Stimulated activated CD8-positive, alpha-beta memory T cell treated with anti-CD3 and anti-CD28 coated beads, Interleukin-15, amount 100 ng/mL, for 4 hours (primary cell): ENCODE results near the gene PLXNC1.

Experiments used
- DNase-seq, 2 donors: peaks; one replicate each; pipeline ENCODE4 v3.0.0-alpha.2; 2020; ENCODE audit warnings: low read depth in 2 of 2

The PLXNC1 gene

GRCh38 chr12:94133964-94134795 is 14.2 kb upstream of the PLXNC1 start:
- DNase-seq, result no peak

DNA sequence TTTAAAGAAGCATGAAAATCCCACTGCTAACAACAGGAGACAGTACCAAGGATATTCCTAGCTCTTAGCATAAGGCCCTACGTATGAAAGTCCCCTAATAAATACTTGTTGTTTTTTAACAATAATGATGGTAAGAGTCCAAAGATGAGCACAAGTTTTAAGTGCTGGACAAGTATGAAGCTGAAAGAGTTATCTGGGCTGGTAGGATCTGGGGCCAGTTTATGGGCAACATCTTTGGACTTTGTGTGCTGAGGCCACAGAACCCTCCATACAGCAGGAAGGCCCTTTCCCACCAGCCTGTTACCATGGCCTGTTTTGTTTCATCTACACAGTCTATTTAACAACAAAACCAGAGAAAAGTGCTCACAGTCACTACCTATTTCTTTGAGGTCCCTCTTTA is 12.5 kb upstream of the PLXNC1 start:
- no peak for DNase-seq

DNA sequence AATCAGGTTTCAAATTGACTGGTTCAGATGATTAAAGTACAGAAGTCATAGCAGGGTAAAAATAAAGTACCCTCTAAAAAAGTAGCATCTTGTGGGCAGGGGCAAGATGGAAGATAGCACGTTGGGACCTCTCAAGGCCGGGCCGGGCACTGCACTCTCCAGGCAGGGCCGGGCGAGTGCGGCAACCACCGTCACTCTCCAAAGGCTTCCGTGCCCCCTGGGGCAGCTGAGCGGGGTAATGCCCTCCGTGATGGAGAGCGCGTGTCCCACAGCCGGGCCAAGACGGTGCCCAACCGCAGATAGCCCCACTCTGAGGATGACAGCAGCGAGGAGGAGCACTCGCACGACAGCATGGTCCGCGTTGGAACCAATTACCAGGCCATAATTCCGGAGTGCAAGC is 8.6 kb upstream of the PLXNC1 start:
- no peak for DNase-seq

- peak in 1 of 2 donors; percentile 11 for DNase-seq
Measured at GRCh38 chr12:94140556-94140955, 7.8 kb upstream of the PLXNC1 start.

GRCh38 chr12:94141004-94141764 is 7.2 kb upstream of the PLXNC1 start:
- DNase-seq, result no peak

- no peak for DNase-seq
Measured at GRCh38 chr12:94141892-94142291, 6.5 kb upstream of the PLXNC1 start.

DNA sequence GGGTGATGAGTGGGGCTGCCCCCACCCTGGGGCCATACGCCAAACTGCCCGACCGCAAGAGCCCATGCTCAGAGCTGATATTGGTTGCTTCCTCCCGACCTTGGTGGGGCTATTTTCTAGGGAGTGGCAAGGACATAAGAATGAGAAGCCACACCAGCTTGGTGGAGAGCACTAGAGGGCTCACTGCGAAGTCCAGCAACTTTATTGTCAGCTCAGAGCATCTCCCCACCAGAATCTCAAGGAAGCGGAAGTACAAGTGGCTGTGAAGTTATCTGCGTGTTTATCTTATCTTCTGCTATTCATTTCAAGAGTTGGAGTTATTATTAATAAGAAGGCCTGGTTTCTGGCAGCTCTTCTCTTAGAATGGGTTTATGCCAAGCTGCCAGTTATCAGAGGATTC is 4.9 kb upstream of the PLXNC1 start:
- no peak for DNase-seq

- DNase-seq, result no peak
Measured at GRCh38 chr12:94143951-94144350, 4.4 kb upstream of the PLXNC1 start.

GRCh38 chr12:94144781-94145180 is 3.6 kb upstream of the PLXNC1 start:
- no peak for DNase-seq

- no peak for DNase-seq
Measured at GRCh38 chr12:94145191-94145983, 3.0 kb upstream of the PLXNC1 start.

DNA sequence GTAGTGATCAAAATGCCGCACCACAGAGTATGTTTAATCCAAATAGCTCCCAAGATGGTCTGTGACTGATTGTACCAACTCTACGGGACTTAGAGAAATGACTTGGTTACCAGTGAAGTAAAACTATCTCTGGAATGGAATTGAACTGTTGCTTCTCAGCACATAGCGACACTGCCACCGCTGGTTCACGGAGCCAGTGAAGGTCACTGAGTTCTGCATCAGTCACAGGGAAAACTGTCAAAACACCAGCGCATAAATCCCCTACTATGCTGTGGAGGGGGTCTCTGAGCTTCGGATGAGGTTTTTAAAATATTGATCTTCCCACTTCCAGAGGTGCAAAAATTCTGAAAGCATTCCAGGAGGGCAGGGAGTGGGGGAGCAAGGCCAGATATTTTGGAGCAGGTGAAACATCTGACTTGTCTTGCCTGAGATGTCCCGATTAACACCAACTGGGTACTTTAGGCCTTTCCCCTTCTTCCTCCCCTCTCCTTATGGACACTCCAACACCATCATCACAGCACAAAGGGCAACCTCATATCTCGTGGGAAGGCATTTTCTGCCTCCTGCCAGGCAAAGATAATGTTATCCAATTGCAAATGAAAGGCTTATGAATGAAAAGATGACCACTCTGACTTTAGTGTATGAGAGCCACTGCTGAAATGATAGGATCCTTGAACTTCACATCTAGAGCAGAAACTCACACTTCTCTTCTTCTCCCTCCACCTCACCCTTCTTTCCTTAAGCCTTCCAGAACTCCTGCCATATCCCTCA is 2.0 kb upstream of the PLXNC1 start:
- DNase-seq, result no peak

- DNase-seq, result no peak
Measured at GRCh38 chr12:94147387-94147990, 888 bp upstream of the PLXNC1 start.

DNA sequence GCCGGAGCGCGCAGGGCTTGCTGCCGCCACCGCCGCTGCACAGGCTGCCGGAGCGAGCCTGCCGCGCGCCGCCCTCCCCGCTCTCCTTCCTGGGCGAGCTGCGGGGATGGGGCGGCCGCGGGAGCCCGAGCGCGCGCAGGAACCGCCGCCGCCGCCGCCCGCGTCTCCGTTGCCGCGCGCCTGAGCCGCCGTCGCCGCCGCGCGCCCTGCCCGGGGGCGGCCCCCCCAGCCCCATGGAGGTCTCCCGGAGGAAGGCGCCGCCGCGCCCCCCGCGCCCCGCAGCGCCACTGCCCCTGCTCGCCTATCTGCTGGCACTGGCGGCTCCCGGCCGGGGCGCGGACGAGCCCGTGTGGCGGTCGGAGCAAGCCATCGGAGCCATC is 352 bp downstream of the PLXNC1 start:
- DNase-seq, result no peak

DNA sequence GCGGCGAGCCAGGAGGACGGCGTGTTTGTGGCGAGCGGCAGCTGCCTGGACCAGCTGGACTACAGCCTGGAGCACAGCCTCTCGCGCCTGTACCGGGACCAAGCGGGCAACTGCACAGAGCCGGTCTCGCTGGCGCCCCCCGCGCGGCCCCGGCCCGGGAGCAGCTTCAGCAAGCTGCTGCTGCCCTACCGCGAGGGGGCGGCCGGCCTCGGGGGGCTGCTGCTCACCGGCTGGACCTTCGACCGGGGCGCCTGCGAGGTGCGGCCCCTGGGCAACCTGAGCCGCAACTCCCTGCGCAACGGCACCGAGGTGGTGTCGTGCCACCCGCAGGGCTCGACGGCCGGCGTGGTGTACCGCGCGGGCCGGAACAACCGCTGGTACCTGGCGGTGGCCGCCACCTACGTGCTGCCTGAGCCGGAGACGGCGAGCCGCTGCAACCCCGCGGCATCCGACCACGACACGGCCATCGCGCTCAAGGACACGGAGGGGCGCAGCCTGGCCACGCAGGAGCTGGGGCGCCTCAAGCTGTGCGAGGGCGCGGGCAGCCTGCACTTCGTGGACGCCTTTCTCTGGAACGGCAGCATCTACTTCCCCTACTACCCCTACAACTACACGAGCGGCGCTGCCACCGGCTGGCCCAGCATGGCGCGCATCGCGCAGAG is 873 bp downstream of the PLXNC1 start:
- no peak for DNase-seq

DNA sequence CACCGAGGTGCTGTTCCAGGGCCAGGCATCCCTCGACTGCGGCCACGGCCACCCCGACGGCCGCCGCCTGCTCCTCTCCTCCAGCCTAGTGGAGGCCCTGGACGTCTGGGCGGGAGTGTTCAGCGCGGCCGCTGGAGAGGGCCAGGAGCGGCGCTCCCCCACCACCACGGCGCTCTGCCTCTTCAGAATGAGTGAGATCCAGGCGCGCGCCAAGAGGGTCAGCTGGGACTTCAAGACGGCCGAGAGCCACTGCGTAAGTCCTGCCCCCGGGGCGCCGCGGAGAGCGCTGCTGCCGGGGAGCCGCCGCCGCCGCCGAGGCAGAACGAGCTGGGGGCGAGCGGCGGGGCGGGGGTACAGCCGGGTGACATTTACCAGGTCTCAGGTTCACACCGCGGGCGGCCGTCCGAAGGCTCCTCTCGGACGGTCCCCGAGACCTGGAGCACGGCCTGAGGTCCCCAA is 1.4 kb downstream of the PLXNC1 start:
- no peak for DNase-seq

DNA sequence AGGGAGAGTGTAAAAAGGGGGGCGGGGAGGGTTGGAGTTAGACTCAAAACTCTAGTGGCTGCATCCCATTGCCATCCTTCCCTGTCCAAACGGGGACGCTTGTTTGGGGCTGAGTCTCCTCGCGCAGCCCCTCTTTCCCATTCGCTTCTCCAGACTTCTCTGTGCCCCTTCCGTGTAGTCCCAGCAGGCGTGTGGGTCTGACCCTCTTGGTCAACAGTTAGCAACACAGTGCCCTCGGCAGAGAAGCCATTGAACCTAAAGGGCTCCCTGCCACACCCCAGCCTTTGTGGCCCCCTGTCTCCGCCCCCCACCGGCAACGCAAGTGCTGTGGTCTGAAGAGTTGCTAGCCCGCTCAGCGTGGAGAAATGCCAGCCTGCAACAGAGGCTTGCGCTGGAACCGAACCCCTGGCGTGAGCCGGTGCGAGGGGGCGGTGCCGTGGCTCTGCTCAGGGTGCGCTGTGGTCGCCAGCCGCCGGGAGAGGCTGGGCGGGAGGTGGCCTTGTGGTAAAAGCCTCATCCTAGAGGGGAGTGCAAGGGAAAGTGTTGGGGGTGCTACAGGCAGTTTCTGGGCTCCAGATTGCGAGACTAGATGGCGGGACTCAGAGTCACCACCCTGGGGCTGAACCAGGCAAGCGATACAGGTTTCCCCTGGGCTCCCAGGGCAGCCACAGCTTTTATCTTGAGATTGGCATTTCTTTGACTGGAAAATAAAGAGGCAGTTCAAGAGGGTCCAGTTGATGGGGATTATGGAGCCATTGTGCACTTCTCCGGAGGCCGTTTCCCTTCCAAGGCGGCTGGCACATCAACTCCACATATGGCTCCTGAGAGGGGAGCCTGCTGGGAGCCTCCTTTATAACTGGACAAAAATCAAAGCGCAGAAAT is 2.1 kb downstream of the PLXNC1 start:
- DNase-seq, result peak in 1 of 2 donors; percentile 23

DNA sequence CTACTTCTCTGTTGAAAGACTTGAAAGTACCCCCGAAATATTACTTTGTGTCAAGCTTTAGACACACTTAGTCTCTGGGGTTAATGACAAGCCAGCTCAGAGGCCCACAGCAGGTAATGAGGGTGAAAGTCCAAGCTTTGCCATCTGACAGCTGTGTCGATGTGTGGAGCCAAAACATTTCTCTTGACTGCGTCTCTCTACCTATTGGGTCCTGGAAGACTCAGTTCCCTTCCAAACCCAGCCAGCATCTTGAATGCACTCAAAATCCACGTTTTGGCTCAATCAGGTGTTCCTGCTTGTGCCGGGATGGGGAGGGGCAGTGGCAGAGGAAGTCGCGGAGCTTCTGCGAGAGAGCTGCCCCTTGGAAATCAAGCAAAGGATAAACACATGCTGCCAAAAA is 3.2 kb downstream of the PLXNC1 start:
- no peak for DNase-seq

GRCh38 chr12:94152292-94153078 is 4.1 kb downstream of the PLXNC1 start:
- no peak for DNase-seq

DNA sequence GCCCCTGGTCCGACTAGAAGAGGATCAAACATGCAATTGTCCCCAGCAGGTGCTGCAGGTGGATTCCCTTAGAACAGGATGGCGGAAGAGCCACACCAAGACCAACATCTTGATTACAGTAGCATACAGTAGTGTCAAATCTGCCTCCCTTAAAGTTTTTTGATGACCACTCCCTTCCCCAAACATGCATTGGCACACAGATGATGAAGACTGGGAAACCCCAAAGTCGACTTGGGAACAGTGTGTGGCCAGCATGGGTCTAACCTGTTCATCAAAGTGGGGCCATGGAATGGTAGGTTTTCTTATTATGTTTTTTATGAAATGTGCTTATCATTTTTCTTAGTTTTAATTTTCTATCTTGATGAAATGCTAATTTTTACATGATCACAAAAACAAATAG is 8.8 kb downstream of the PLXNC1 start:
- DNase-seq, result no peak
